K562 (cell line): ENCODE measurements around the gene MAP7D1. TPM values are rescaled to one million over a fixed set of nuclear protein-coding genes. Genes with fewer than 3 reads are reported as not detected.

ENCODE experiments used
- ATAC-seq: fragments of 200-7000 bp; cut with Tn5 transposase; 3 replicates; pipeline ENCODE4 v1.9.1; 2020; ENCODE audit warnings: moderate library complexity
- BruUV-seq: library from RNA; stranded (reverse); fragments of 400-500 nt; replicated peaks from 2 replicates; lab custom pipeline; 2021; lab: Mats Ljungman, UMichigan
- CTCF ChIA-PET: fragments of 300-600 bp; formaldehyde crosslinking; extraction: SDS; loops from one replicate; lab custom pipeline; 2021; ENCODE audit warnings: low intra/inter-chr PET ratio; lab: Yijun Ruan, JAX
- POLR2A ChIA-PET: fragments of 300-600, 350-650 bp; sonication (Branson Sonifier 250); formaldehyde crosslinking; extraction: SDS; loops from one replicate; lab custom pipeline; 2021; ENCODE audit warnings: antibody characterized with exemption, inconsistent platforms; lab: Yijun Ruan, JAX
- DNase-seq, 4 experiments: peaks; one replicate each; pipeline versions ENCODE4 v3.0.0 to v3.0.0-alpha.2; 2011 to 2018; ENCODE audit warnings: low spot score in 3 of 4, mixed read lengths in 3 of 4; ENCODE audit errors: extremely low read depth in 1 of 4
- FAIRE-seq: peaks from 2 replicates; lab custom pipeline; 2011; peaks lifted over from hg19 to GRCh38; lab: Jason Lieb, UNC
- H2AFZ ChIP-seq: 2 replicates; pipeline ENCODE4 v1.6.0; 2011; ENCODE audit warnings: low read depth, low read length, control low read depth, inconsistent platforms
- H3K27ac ChIP-seq: fragments of 200-600 bp; 3 replicates; pipeline ENCODE4 v1.8.0; 2011; ENCODE audit warnings: low read depth, mild to moderate bottlenecking, control low read depth, inconsistent platforms, low read length, moderate library complexity, mixed read lengths; ENCODE audit errors: extremely low read depth
- H3K27me3 ChIP-seq, 2 experiments: fragments of 300-600 bp in 1 of 2; 2 replicates in 1 of 2; 3 replicates in 1 of 2; pipeline versions ENCODE4 v1.6.0 to v1.8.0; 2011; ENCODE audit warnings: inconsistent platforms in 2 of 2, low read length in 2 of 2, mild to moderate bottlenecking in 1 of 2, mixed read lengths in 1 of 2, moderate library complexity in 1 of 2; ENCODE audit not compliant: control insufficient read depth in 2 of 2, insufficient read depth in 2 of 2
- H3K36me3 ChIP-seq: fragments of 300-600 bp; 3 replicates; pipeline ENCODE4 v1.8.0; 2011; ENCODE audit warnings: mild to moderate bottlenecking, low read length, inconsistent platforms; ENCODE audit not compliant: control insufficient read depth, insufficient read depth
- H3K4me1 ChIP-seq, 2 experiments: fragments of 200-600 bp in 1 of 2; replicated peaks in 1 of 2; 2 replicates in 1 of 2; 3 replicates in 1 of 2; pipeline versions ENCODE4 v1.5.1 to v1.8.0; 2011; ENCODE audit warnings: inconsistent platforms in 2 of 2, low read length in 2 of 2, mild to moderate bottlenecking in 1 of 2, mixed read lengths in 1 of 2, moderate library complexity in 1 of 2; ENCODE audit not compliant: control insufficient read depth in 2 of 2, insufficient read depth in 2 of 2
- H3K4me2 ChIP-seq: 2 replicates; pipeline ENCODE4 v1.6.1; 2011; ENCODE audit warnings: low read length, control low read depth, inconsistent platforms, mixed read lengths; ENCODE audit not compliant: insufficient read depth
- H3K4me3 ChIP-seq: fragments of 200-600 bp; sonication (generic), shearing (Covaris generic); 2 replicates; pipeline ENCODE4 v1.5.1; 2016; ENCODE audit warnings: control low read depth, inconsistent platforms
- H3K79me2 ChIP-seq: fragments of 200-600 bp; 3 replicates; pipeline ENCODE4 v1.8.0; 2011; ENCODE audit warnings: low read length, inconsistent platforms; ENCODE audit not compliant: control insufficient read depth, insufficient read depth
- H3K9ac ChIP-seq, 2 experiments: 2 replicates each; pipeline versions ENCODE4 v1.6.0 to v1.6.1; 2011; ENCODE audit warnings: low read depth in 2 of 2, low read length in 2 of 2, control low read depth in 1 of 2, inconsistent platforms in 1 of 2, mild to moderate bottlenecking in 1 of 2, mixed read lengths in 1 of 2; ENCODE audit not compliant: insufficient read depth in 1 of 2
- H3K9me1 ChIP-seq: one replicate; pipeline ENCODE4 v1.6.0; 2011; ENCODE audit warnings: inconsistent platforms, mild to moderate bottlenecking, low read length, moderate library complexity; ENCODE audit not compliant: control insufficient read depth, insufficient read depth
- H3K9me3 ChIP-seq: replicated peaks from 2 replicates; pipeline ENCODE4 v1.5.1; 2011; ENCODE audit warnings: low read depth, low read length, inconsistent platforms; ENCODE audit not compliant: control insufficient read depth, insufficient read depth
- H4K20me1 ChIP-seq: replicated peaks from 2 replicates; pipeline ENCODE4 v1.6.1; 2011; ENCODE audit warnings: low read length, inconsistent platforms, mixed read lengths; ENCODE audit not compliant: control insufficient read depth, insufficient read depth
- ARHGAP35 ChIP-seq: fragments of 450-650 bp; IDR thresholded peaks from 2 replicates; pipeline ENCODE4 v1.6.1; 2018; ENCODE audit not compliant: partially characterized antibody
- ATF7 ChIP-seq: fragments of 450-650 bp; IDR thresholded peaks from 2 replicates; pipeline ENCODE4 v1.7.1; 2014; ENCODE audit warnings: mild to moderate bottlenecking, moderate library complexity
- KDM4B ChIP-seq, 2 experiments: fragments of 450-650 bp in 1 of 2; sonication (generic) in 1 of 2; IDR thresholded peaks; 2 replicates each; pipeline ENCODE4 v1.6.1; 2016 to 2017; ENCODE audit warnings: borderline replicate concordance in 2 of 2, antibody characterized with exemption in 1 of 2, low read depth in 1 of 2, mild to moderate bottlenecking in 1 of 2
- NRF1 ChIP-seq, 2 experiments: fragments of 450-650 bp; IDR thresholded peaks in 1 of 2; conservative IDR thresholded peaks in 1 of 2; 2 replicates each; pipeline ENCODE4 v1.6.1; 2014; ENCODE audit warnings: mild to moderate bottlenecking in 2 of 2
- SMARCA4 ChIP-seq: fragments of 450-650 bp; IDR thresholded peaks from 2 replicates; pipeline ENCODE4 v1.6.1; 2016
- WGBS: fragments of 100-300 bp; shearing (Covaris generic); methylation state at CpG from one replicate; pipeline ENCODE4 v1.1.6; 2016; ENCODE audit warnings: low coverage, mixed read lengths; ENCODE audit not compliant: insufficient coverage; ENCODE audit errors: missing lambda C conversion rate; 5-methylcytosine and 5-hydroxymethylcytosine counted together
- in situ Hi-C: fragments of 300-500 bp; cut with MboI; formaldehyde crosslinking; loops from 4 replicates; pipeline ENCODE4 v1.15.0; 2018; ENCODE audit warnings: inconsistent platforms, mixed read lengths
- intact Hi-C: fragments of 100-400 bp; cut with micrococcal nuclease; formaldehyde crosslinking; loops from 2 replicates; pipeline ENCODE4 v1.14.2; 2022
- polyA plus RNA-seq, 8 experiments: library from polyadenylated mRNA; depleted of rRNA in 4 of 8; stranded (reverse) in 5 of 8; unstranded in 3 of 8; fragments of >200 nt; fragmentation: Nextera tagmentation in 2 of 8; fragmentation: Illumina TruSeq in 1 of 8; extraction: Ambion mirVana in 2 of 8; extraction: Trizol in 1 of 8; gene quantifications; 2 replicates each; pipeline versions ENCODE4 v1.2.1 to v1.2.3, GENCODE V29; 2011 to 2014; ENCODE audit warnings: inconsistent platforms in 1 of 8, missing spikeins in 1 of 8
- total RNA-seq, 7 experiments: library from RNA; depleted of rRNA in 6 of 7; stranded (reverse); fragments of >200 nt in 6 of 7; fragmentation: Illumina TruSeq in 2 of 7; extraction: Trizol in 2 of 7; gene quantifications; 2 replicates each; pipeline versions ENCODE4 v1.2.1 to v1.2.3, GENCODE V29; 2011 to 2021; ENCODE audit warnings: low replicate concordance in 1 of 7
- TF ChIP-seq, protein P1 (sequence below): fragments of 450-650 bp; formaldehyde crosslinking; IDR thresholded peaks from 2 replicates; pipeline ENCODE4 v1.4.0; 2020; ENCODE audit warnings: mild to moderate bottlenecking, mixed read lengths

Gene MAP7D1
- total and polyA plus RNA-seq, 9 of the 15 experiments (the other 6 are each of a cell fraction or from before 2014, with no cell fraction given), result 3.6 to 108 (median 34.5) TPM

DNA sequence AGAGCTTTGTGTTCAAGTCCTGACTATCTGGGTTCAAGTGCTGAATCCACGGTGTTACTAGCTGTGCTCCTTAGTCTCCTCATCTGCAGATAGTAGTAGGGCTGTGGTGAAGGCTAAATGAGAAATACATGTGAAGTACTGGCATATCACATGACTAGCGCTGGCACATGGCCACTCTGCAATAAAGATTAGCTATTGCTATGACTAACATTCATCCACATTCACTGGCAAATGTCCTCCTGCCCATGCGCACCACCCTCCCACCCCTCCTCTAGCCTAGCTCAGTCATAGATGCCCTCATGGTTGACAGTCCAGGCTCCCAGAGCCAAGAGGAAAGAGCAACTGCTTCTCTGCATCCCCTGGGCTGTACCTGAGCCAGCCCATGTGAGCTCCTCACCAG is 22.5 kb upstream of the MAP7D1 start:
- no TSS peak for BruUV-seq
- Histone ChIP-seq H3K36me3 (peaks cover 26% of the 10 kb centered on the region), H3K27ac (no peak overlapping the region), H3K4me2 (no peak overlapping the region), H3K9me3 (no peaks in the 10 kb centered on the region), H2AFZ (peak overlapping the region; percentile 43), H3K27me3 (no peaks in the 10 kb centered on the region), H3K9ac (0 out of 4 replicates have a peak overlapping the region, but pooled peaks of 1 of the 2 experiments have one; percentile 11), H4K20me1 (no peaks in the 10 kb centered on the region), H3K4me1 (peaks cover 6 to 7% of the 10 kb centered on the region in 2 experiments; a peak in 4 of 5 replicates), H3K79me2 (no peaks in the 10 kb centered on the region), H3K4me3 (no peak overlapping the region), H3K9me1 (no peaks in the 10 kb centered on the region)
- CTCF ChIA-PET, result interaction anchor here (2.0 to 5.8 kb wide), 2 partner anchors 33 to 276 kb away, joined by 8 to 116 read pairs; no protein-coding TSS in a partner anchor
- intact Hi-C loops, result no loop called here
- POLR2A ChIA-PET, result interaction anchor here (0.6 to 1.3 kb wide), 6 partner anchors 9 to 37 kb away, joined by 3 to 4 read pairs (median 3); no protein-coding TSS in a partner anchor
- no peak for TF ChIP-seq KDM4B (IDR thresholded peaks at IDR 0.05; ENCODE audit: borderline replicate concordance in 2 of 2, low read depth in 1 of 2)
- peak; percentile 34 to 42; a peak in 1 of 4 replicates for TF ChIP-seq NRF1 (conservative IDR thresholded peaks at IDR 0.05 in 1 of 2, IDR thresholded peaks at IDR 0.05 in 1 of 2)
- no peak for TF ChIP-seq SMARCA4
- no peak for TF ChIP-seq ATF7
- TF ChIP-seq ARHGAP35, result no peak
- TF ChIP-seq, protein P1, sequence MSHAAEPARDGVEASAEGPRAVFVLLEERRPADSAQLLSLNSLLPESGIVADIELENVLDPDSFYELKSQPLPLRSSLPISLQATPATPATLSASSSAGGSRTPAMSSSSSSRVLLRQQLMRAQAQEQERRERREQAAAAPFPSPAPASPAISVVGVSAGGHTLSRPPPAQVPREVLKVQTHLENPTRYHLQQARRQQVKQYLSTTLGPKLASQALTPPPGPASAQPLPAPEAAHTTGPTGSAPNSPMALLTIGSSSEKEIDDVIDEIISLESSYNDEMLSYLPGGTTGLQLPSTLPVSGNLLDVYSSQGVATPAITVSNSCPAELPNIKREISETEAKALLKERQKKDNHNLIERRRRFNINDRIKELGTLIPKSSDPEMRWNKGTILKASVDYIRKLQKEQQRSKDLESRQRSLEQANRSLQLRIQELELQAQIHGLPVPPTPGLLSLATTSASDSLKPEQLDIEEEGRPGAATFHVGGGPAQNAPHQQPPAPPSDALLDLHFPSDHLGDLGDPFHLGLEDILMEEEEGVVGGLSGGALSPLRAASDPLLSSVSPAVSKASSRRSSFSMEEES (CRISPR knock-in tag), result peak; percentile 66
- no peak for DNase-seq
- no peak for FAIRE-seq
- ATAC-seq, result no peak
- in situ Hi-C loops, result no loop called here
- 54% methylated on average over 3 of the region's 3 CpGs for WGBS
